ENCODE data around the gene FNIP2.
"Not testable (repeated sequence)": the region's sequence is repeated elsewhere in the genome, so short reads cannot be mapped to it uniquely, and the experiment has no call there.

FNIP2 gene

DNA sequence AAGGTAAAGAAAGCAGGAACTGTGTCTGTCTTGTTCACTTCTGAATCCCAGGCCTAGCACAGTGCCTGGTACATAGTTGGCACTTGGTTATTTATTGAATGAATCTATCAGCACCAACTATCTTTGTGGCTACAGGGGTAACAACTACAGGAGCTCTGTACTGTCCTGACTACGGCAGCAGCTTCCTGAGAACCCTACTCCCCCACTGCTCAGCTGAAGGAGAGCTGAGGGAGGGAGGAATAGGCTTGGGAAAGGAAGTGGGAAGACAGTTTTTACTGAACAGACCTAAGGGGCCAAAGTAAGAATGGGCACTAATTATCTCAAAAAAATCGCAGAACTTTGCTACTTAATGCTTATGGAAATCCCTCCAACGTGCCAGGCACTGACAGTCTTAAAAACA, 178.0 kb downstream of the FNIP2 start:
- 87% methylated on average over 3 of the region's 3 CpGs for WGBS
- no peak overlapping the region for H3K27ac ChIP-seq (ENCODE audit: low read depth, low read length)
- H3K4me1 ChIP-seq (ENCODE audit: insufficient read depth, low read length) = peaks cover 5% of the 10 kb centered on the region; the same call in 1 of the 2 replicates
- no peak overlapping the region for H3K4me3 ChIP-seq (ENCODE audit: low read length)
- no peak overlapping the region for H3K9ac ChIP-seq (ENCODE audit: low read depth, low read length)
- H3K36me3 ChIP-seq (ENCODE audit: insufficient read depth, low read length) = no peaks in the 10 kb centered on the region
- peaks cover 3% of the 10 kb centered on the region; the same call in 1 of the 2 replicates for H3K9me3 ChIP-seq (ENCODE audit: insufficient read depth, low read depth, low read length)
- H3K27me3 ChIP-seq (ENCODE audit: insufficient read depth, low read length) = no peaks in the 10 kb centered on the region

GRCh38 chr4:158948071-158948470, 179.2 kb downstream of the FNIP2 start:
- Histone ChIP-seq H3K4me3 (ENCODE audit: low read length) (no peak overlapping the region), H3K9ac (ENCODE audit: low read depth, low read length) (no peak overlapping the region), H3K27ac (ENCODE audit: low read depth, low read length) (no peak overlapping the region), H3K9me3 (ENCODE audit: insufficient read depth, low read depth, low read length) (peaks cover 16% of the 10 kb centered on the region), H3K4me1 (ENCODE audit: insufficient read depth, low read length) (peaks cover 5% of the 10 kb centered on the region; the same call in 1 of the 2 replicates), H3K36me3 (ENCODE audit: insufficient read depth, low read length) (no peaks in the 10 kb centered on the region), H3K27me3 (ENCODE audit: insufficient read depth, low read length) (no peaks in the 10 kb centered on the region)
- WGBS = 87% methylated on average over 2 of the region's 2 CpGs

GRCh38 chr4:158949099-158949498, 180.3 kb downstream of the FNIP2 start:
- Histone ChIP-seq H3K27me3 (ENCODE audit: insufficient read depth, low read length) (no peaks in the 10 kb centered on the region), H3K4me1 (ENCODE audit: insufficient read depth, low read length) (peaks cover 5% of the 10 kb centered on the region; the same call in 1 of the 2 replicates), H3K9me3 (ENCODE audit: insufficient read depth, low read depth, low read length) (peaks cover 18% of the 10 kb centered on the region), H3K4me3 (ENCODE audit: low read length) (no peak overlapping the region), H3K27ac (ENCODE audit: low read depth, low read length) (no peak overlapping the region), H3K9ac (ENCODE audit: low read depth, low read length) (no peak overlapping the region), H3K36me3 (ENCODE audit: insufficient read depth, low read length) (no peaks in the 10 kb centered on the region)

DNA sequence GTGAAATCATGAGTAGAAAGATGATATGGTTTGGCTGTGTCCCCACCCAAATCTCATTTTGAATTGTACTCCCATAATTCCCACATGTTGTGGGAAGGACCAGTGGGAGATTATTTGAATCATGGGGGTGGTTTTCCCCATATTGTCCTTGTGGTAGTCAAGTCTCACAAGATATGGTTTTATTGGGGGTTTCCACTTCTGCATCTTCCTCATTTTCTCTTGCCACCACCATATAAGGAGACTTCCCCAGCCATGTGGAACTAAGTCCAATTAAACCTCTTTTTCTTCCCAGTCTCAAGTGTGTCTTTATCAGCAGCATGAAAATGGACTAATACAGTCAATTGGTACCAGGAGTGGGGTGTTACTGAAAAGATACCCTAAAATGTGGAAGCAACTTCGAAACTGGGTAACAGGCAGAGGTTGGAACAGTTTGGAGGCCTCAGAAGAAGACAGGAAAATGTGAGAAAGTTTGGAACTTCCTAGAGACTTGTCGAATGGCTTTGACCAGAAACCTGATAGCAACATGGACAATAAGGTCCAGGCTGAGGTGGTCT, 183.5 kb downstream of the FNIP2 start:
- not testable (repeated sequence) for H3K27ac ChIP-seq (ENCODE audit: low read depth, low read length); H3K4me1 ChIP-seq (ENCODE audit: insufficient read depth, low read length); H3K27me3 ChIP-seq (ENCODE audit: insufficient read depth, low read length); H3K4me3 ChIP-seq (ENCODE audit: low read length); H3K36me3 ChIP-seq (ENCODE audit: insufficient read depth, low read length); H3K9ac ChIP-seq (ENCODE audit: low read depth, low read length)
- H3K9me3 ChIP-seq (ENCODE audit: insufficient read depth, low read depth, low read length) = peaks cover 18% of the 10 kb centered on the region
- 92% methylated on average over 2 of the region's 2 CpGs for WGBS

- not testable (repeated sequence) for H3K27me3 ChIP-seq (ENCODE audit: insufficient read depth, low read length); H3K36me3 ChIP-seq (ENCODE audit: insufficient read depth, low read length); H3K4me1 ChIP-seq (ENCODE audit: insufficient read depth, low read length); H3K9ac ChIP-seq (ENCODE audit: low read depth, low read length); H3K4me3 ChIP-seq (ENCODE audit: low read length); H3K27ac ChIP-seq (ENCODE audit: low read depth, low read length)
- WGBS = 98% methylated on average over 8 of the region's 9 CpGs
- H3K9me3 ChIP-seq (ENCODE audit: insufficient read depth, low read depth, low read length) = peaks cover 18% of the 10 kb centered on the region
These were observed 187.5 kb downstream of the FNIP2 start for GRCh38 chr4:158956345-158956744.

DNA sequence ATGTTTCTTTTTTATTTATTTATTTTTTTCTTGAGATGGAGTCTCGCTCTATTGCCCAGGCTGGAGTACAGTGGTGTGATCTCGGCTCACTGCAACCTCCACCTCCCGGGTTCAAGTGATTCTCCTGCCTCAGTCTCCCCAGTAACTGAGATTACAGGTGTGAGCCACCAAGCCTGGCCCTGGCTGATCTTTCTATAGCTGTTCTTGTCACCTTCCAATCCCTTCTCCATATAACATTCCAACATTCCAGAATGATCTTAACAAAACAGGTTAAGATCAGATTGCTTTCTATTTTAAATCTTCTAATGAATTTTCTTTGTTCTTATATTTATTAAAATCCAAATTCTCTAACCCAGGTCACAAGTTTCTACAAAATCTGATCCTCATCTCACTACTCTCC, 188.1 kb downstream of the FNIP2 start:
- H3K27me3 ChIP-seq (ENCODE audit: insufficient read depth, low read length); H3K36me3 ChIP-seq (ENCODE audit: insufficient read depth, low read length); H3K27ac ChIP-seq (ENCODE audit: low read depth, low read length); H3K4me3 ChIP-seq (ENCODE audit: low read length); H3K4me1 ChIP-seq (ENCODE audit: insufficient read depth, low read length); H3K9ac ChIP-seq (ENCODE audit: low read depth, low read length): not testable (repeated sequence)
- H3K9me3 ChIP-seq (ENCODE audit: insufficient read depth, low read depth, low read length) = peaks cover 14% of the 10 kb centered on the region
- WGBS = 99% methylated on average over 3 of the region's 3 CpGs

All from HUES64 (cell line).